H1 (cell line): ENCODE data around the gene AP1G2. TPM values are rescaled to one million over a fixed set of nuclear protein-coding genes. Genes with fewer than 3 reads are reported as not detected.

Experiments
- CTCF ChIA-PET: fragments of 300-600 bp; sonication (Branson Sonifier 250); formaldehyde crosslinking; loops from one replicate; lab custom pipeline; 2021; ENCODE audit not compliant: partially characterized antibody; lab: Charles Lee
- POLR2A ChIA-PET: fragments of 300-600 bp; sonication (Branson Sonifier 250); formaldehyde crosslinking; loops from one replicate; lab custom pipeline; 2021; ENCODE audit warnings: inconsistent platforms; ENCODE audit not compliant: partially characterized antibody; lab: Charles Lee
- DNase-seq, 2 experiments: peaks; one replicate each; pipeline versions ENCODE4 v3.0.0 to v3.0.0-alpha.2; 2010 to 2022; ENCODE audit warnings: low spot score in 2 of 2, low read depth in 1 of 2, mixed read lengths in 1 of 2
- FAIRE-seq: peaks from 2 replicates; lab custom pipeline; 2011; peaks lifted over from hg19 to GRCh38; lab: Jason Lieb, UNC
- H2AFZ ChIP-seq: 2 replicates; pipeline ENCODE4 v1.8.1; 2012; ENCODE audit warnings: low read length, inconsistent platforms
- H2AK5ac ChIP-seq: 2 replicates; pipeline ENCODE4 v1.6.1; 2013; ENCODE audit warnings: low read depth, low read length
- H2BK120ac ChIP-seq: replicated peaks from 2 replicates; pipeline ENCODE3; 2013; ENCODE audit warnings: low read depth, low read length, inconsistent platforms
- H2BK12ac ChIP-seq: 2 replicates; pipeline ENCODE4 v1.6.1; 2013; ENCODE audit warnings: low read depth, low read length
- H2BK15ac ChIP-seq: 2 replicates; pipeline ENCODE4 v1.6.1; 2013; ENCODE audit warnings: low read length
- H2BK20ac ChIP-seq: 2 replicates; pipeline ENCODE4 v1.6.1; 2013; ENCODE audit warnings: low read length
- H2BK5ac ChIP-seq: 2 replicates; pipeline ENCODE4 v1.6.1; 2013; ENCODE audit warnings: low read depth, low read length
- H3K14ac ChIP-seq: 2 replicates; pipeline ENCODE4 v1.6.1; 2013; ENCODE audit warnings: inconsistent platforms; ENCODE audit not compliant: insufficient read length
- H3K18ac ChIP-seq: 2 replicates; pipeline ENCODE4 v1.6.1; 2013; ENCODE audit warnings: low read length; ENCODE audit errors: extremely low read depth
- H3K23ac ChIP-seq: 2 replicates; pipeline ENCODE4 v1.6.1; 2013; ENCODE audit warnings: inconsistent platforms; ENCODE audit not compliant: insufficient read length
- H3K23me2 ChIP-seq: 2 replicates; pipeline ENCODE4 v1.6.1; 2013; ENCODE audit warnings: low read depth, low read length
- H3K27ac ChIP-seq: 2 replicates; pipeline ENCODE4 v1.6.1; 2011; ENCODE audit warnings: low read depth, low read length, inconsistent platforms
- H3K27me3 ChIP-seq, 4 experiments: replicated peaks in 1 of 4; 1 replicate in 1 of 4; 2 replicates in 3 of 4; pipeline versions ENCODE4 v1.6.1 to v1.8.1; 2011 to 2013; ENCODE audit warnings: low read length in 3 of 4, mild to moderate bottlenecking in 3 of 4, inconsistent platforms in 2 of 4, mixed read lengths in 2 of 4, moderate library complexity in 1 of 4; ENCODE audit not compliant: control insufficient read depth in 3 of 4, insufficient read depth in 3 of 4; ENCODE audit errors: extremely low read depth in 1 of 4
- H3K36me3 ChIP-seq, 4 experiments: 2 replicates each; pipeline versions ENCODE4 v1.6.1 to v1.8.1; 2011 to 2013; ENCODE audit warnings: mild to moderate bottlenecking in 4 of 4, low read length in 3 of 4, moderate library complexity in 2 of 4, control low read depth in 1 of 4, inconsistent platforms in 1 of 4; ENCODE audit not compliant: insufficient read depth in 4 of 4, control insufficient read depth in 2 of 4
- H3K4ac ChIP-seq: replicated peaks from 2 replicates; pipeline ENCODE3; 2013; ENCODE audit warnings: low read length, low read depth, mixed read lengths, inconsistent platforms; ENCODE audit not compliant: insufficient read length
- H3K4me1 ChIP-seq, 4 experiments: replicated peaks in 1 of 4; 1 replicate in 1 of 4; 2 replicates in 3 of 4; pipeline versions ENCODE4 v1.6.1 to v1.8.1; 2011 to 2013; ENCODE audit warnings: low read length in 3 of 4, inconsistent platforms in 2 of 4, mixed read lengths in 1 of 4; ENCODE audit not compliant: insufficient read depth in 4 of 4, control insufficient read depth in 3 of 4
- H3K4me2 ChIP-seq, 2 experiments: 2 replicates each; pipeline versions ENCODE4 v1.6.1 to v1.8.1; 2011 to 2013; ENCODE audit warnings: low read depth in 2 of 2, low read length in 2 of 2, control low read depth in 1 of 2, inconsistent platforms in 1 of 2, mild to moderate bottlenecking in 1 of 2; ENCODE audit not compliant: insufficient read depth in 1 of 2
- H3K4me3 ChIP-seq, 4 experiments: fragments of 200-600, 300-600 bp in 1 of 4; sonication (generic), shearing (Covaris generic), sonication (Bioruptor Twin) in 1 of 4; 2 replicates each; pipeline versions ENCODE4 v1.5.1 to v1.8.1; 2011 to 2016; ENCODE audit warnings: low read length in 4 of 4, low read depth in 3 of 4, control low read depth in 2 of 4, inconsistent platforms in 2 of 4, mild to moderate bottlenecking in 2 of 4, mixed read lengths in 1 of 4, moderate library complexity in 1 of 4; ENCODE audit not compliant: insufficient read depth in 2 of 4; ENCODE audit errors: extremely low read depth in 1 of 4
- H3K56ac ChIP-seq: replicated peaks from 2 replicates; pipeline ENCODE3; 2013; ENCODE audit warnings: low read depth, mild to moderate bottlenecking, mixed read lengths, low read length, inconsistent platforms; ENCODE audit not compliant: insufficient read length
- H3K79me1 ChIP-seq: 2 replicates; pipeline ENCODE4 v1.6.1; 2013; ENCODE audit warnings: low read depth, low read length, control low read depth
- H3K79me2 ChIP-seq, 2 experiments: 2 replicates each; pipeline versions ENCODE4 v1.6.1 to v1.8.1; 2012 to 2013; ENCODE audit warnings: low read length in 2 of 2, mild to moderate bottlenecking in 2 of 2, inconsistent platforms in 1 of 2; ENCODE audit not compliant: insufficient read depth in 2 of 2, control insufficient read depth in 1 of 2
- H3K9ac ChIP-seq, 4 experiments: replicated peaks in 1 of 4; 1 replicate in 1 of 4; 2 replicates in 3 of 4; pipeline versions ENCODE4 v1.6.1 to v1.8.1; 2011 to 2013; ENCODE audit warnings: low read depth in 3 of 4, low read length in 3 of 4, control low read depth in 2 of 4, mild to moderate bottlenecking in 2 of 4, moderate library complexity in 2 of 4, inconsistent platforms in 1 of 4; ENCODE audit errors: extremely low read depth in 1 of 4
- H3K9me3 ChIP-seq, 2 experiments: 2 replicates each; pipeline versions ENCODE4 v1.6.1 to v1.8.1; 2012 to 2013; ENCODE audit warnings: mild to moderate bottlenecking in 2 of 2, moderate library complexity in 2 of 2, control low read depth in 1 of 2, inconsistent platforms in 1 of 2, low read depth in 1 of 2, low read length in 1 of 2, mixed read lengths in 1 of 2; ENCODE audit not compliant: insufficient read depth in 2 of 2
- H4K20me1 ChIP-seq, 2 experiments: replicated peaks in 1 of 2; 2 replicates each; pipeline versions ENCODE3 to v1.8.1; 2011 to 2013; ENCODE audit warnings: inconsistent platforms in 2 of 2, low read length in 2 of 2, mild to moderate bottlenecking in 1 of 2; ENCODE audit not compliant: insufficient read depth in 2 of 2, control insufficient read depth in 1 of 2
- H4K5ac ChIP-seq: 2 replicates; pipeline ENCODE4 v1.6.1; 2013; ENCODE audit warnings: low read length, low read depth, mixed read lengths, inconsistent platforms; ENCODE audit not compliant: insufficient read length
- H4K8ac ChIP-seq: 2 replicates; pipeline ENCODE4 v1.8.0; 2013; ENCODE audit warnings: mild to moderate bottlenecking, moderate library complexity, low read length, inconsistent platforms; ENCODE audit not compliant: insufficient read depth; ENCODE audit errors: extremely low read depth
- H4K91ac ChIP-seq: replicated peaks from 2 replicates; pipeline ENCODE3; 2013; ENCODE audit warnings: low read length, mixed read lengths, inconsistent platforms; ENCODE audit not compliant: insufficient read length
- BCL11A ChIP-seq, 2 experiments: IDR thresholded peaks; one replicate each; pipeline ENCODE4 v1.6.1; 2011; ENCODE audit warnings: low read depth in 2 of 2, low read length in 2 of 2, mild to moderate bottlenecking in 2 of 2
- CTCF ChIP-seq, 3 experiments: IDR thresholded peaks; 1 replicate in 2 of 3; 2 replicates in 1 of 3; pipeline versions ENCODE4 v1.5.1 to v1.6.1; 2011; ENCODE audit warnings: low read length in 3 of 3, mild to moderate bottlenecking in 3 of 3, inconsistent platforms in 2 of 3, low read depth in 1 of 3, moderate library complexity in 1 of 3; ENCODE audit not compliant: insufficient read depth in 1 of 3; ENCODE audit errors: control extremely low read depth in 1 of 3
- WGBS, 2 experiments: shearing (Covaris generic) in 1 of 2; methylation state at CpG; one replicate each; pipeline versions ENCODE4 v1.1.6 to v1.1.7; 2013 to 2015; ENCODE audit warnings: low lambda C conversion rate in 2 of 2, mixed read lengths in 2 of 2, inconsistent platforms in 1 of 2, low coverage in 1 of 2, missing lambda C conversion rate in 1 of 2; ENCODE audit not compliant: insufficient replicate concordance in 2 of 2, insufficient coverage in 1 of 2, insufficient read length in 1 of 2; ENCODE audit errors: extremely low coverage in 1 of 2, missing lambda C conversion rate in 1 of 2; 5-methylcytosine and 5-hydroxymethylcytosine counted together
- polyA plus RNA-seq, 7 experiments: library from polyadenylated mRNA; depleted of rRNA in 3 of 7; stranded (reverse) in 5 of 7; unstranded in 2 of 7; fragments of >200 nt in 5 of 7; fragments of 200-250 nt in 2 of 7; gene quantifications; 1 replicate in 5 of 7; 2 replicates in 1 of 7; 4 replicates in 1 of 7; pipeline versions ENCODE4 v1.2.1 to v1.2.3, GENCODE V29; 2011 to 2013; ENCODE audit warnings: missing spikeins in 2 of 7, mixed read lengths in 2 of 7
- total RNA-seq: library from RNA; stranded (reverse); fragmentation: NEBNext Ultra II Directional; extraction: Animal tissue kit (Norgen Biotek cat#: 25700); gene quantifications from 2 replicates; pipeline ENCODE4 v1.2.1, GENCODE V29; 2021

AP1G2 gene
- total and polyA plus RNA-seq, 2 of the 8 experiments (the other 6 are each of a cell fraction or from before 2014, with no cell fraction given) = 70.9 to 134 TPM

- POLR2A ChIA-PET = interaction anchor here (0.7 to 52.7 kb wide), 10 partner anchors 9 to 629 kb away, joined by 3 to 1523 read pairs (median 6); partner anchors contain the start of genes NGDN, THTPA and ZFHX2
- CTCF ChIA-PET = interaction anchor here (0.9 to 70.5 kb wide), 6 partner anchors 8 to 344 kb away, joined by 3 to 2092 read pairs (median 4); partner anchors contain the start of gene NGDN
Measured at GRCh38 chr14:23566778-23567185, 809 bp downstream of the AP1G2 start.

More at GRCh38 chr14:23566778-23567185, 809 bp downstream of the AP1G2 start:
- no peak overlapping the region for H3K23ac ChIP-seq
- 0 out of 2 replicates have a peak overlapping the region, but pooled peaks have one; percentile 51 for H4K8ac ChIP-seq
- H3K4me1 ChIP-seq = peaks cover 8 to 21% (median 11%) of the 10 kb centered on the region in 4 experiments
- peak overlapping the region; percentile 66 for H3K18ac ChIP-seq
- H4K20me1 ChIP-seq = peaks cover 0 to 3% of the 10 kb centered on the region in 2 experiments
- H2BK20ac ChIP-seq = no peak overlapping the region
- H3K23me2 ChIP-seq = peaks cover 7% of the 10 kb centered on the region; the same call in 1 of the 2 replicates
- peak overlapping the region; percentile 52 to 81 (median 67) for H3K4me3 ChIP-seq
- peak overlapping the region; percentile 72; the same call in 1 of the 2 replicates for H2BK5ac ChIP-seq
- H4K5ac ChIP-seq = peak overlapping the region; percentile 11
- TF ChIP-seq CTCF (IDR thresholded peaks at IDR 0.05; ENCODE audit: control extremely low read depth in 1 of 3, insufficient read depth in 1 of 3, low read depth in 1 of 3, low read length in 3 of 3) (peak in 2 of 3 experiments; percentile 11 to 33; a peak in 2 of 4 replicates), BCL11A (IDR thresholded peaks at IDR 0.05; ENCODE audit: low read depth in 2 of 2, low read length in 2 of 2) (no peak)
- H2BK15ac ChIP-seq = no peak overlapping the region
- no peaks in the 10 kb centered on the region for H3K27me3 ChIP-seq
- H3K27ac ChIP-seq = peak overlapping the region; percentile 51
- H4K91ac ChIP-seq = no peak overlapping the region
- H2BK12ac ChIP-seq = no peak overlapping the region
- DNase-seq (no peak), FAIRE-seq (no peak)
- H2BK120ac ChIP-seq = no peak overlapping the region
- peak overlapping the region; percentile 91 to 94 for H3K4me2 ChIP-seq
- peaks cover 5 to 10% (median 9%) of the 10 kb centered on the region in 4 experiments; a peak in 7 of 8 replicates for H3K36me3 ChIP-seq
- H2AK5ac ChIP-seq = no peak overlapping the region
- H3K14ac ChIP-seq = no peak overlapping the region
- H3K56ac ChIP-seq = peak overlapping the region; percentile 59
- peak overlapping the region; percentile 32 for H3K4ac ChIP-seq
- no peaks in the 10 kb centered on the region for H3K9me3 ChIP-seq
- peak overlapping the region in 3 of 4 experiments; percentile 63 to 69 (median 66); a peak in 6 of 7 replicates for H3K9ac ChIP-seq
- H3K79me1 ChIP-seq = no peaks in the 10 kb centered on the region
- no peak overlapping the region for H2AFZ ChIP-seq
- H3K79me2 ChIP-seq = no peaks in the 10 kb centered on the region
- 16% methylated on average over 5 of the region's 5 CpGs; no CpG with 5 or more reads in 1 of the 2 experiments for WGBS, 2 experiments
